ENCODE results near the gene THBS1. TPM values are rescaled to one million over a fixed set of nuclear protein-coding genes. Genes with fewer than 3 reads are reported as not detected.

THBS1 gene
- total RNA-seq, 1 donor from 2014 or later, result 67.3 TPM

- no peak for DNase-seq (ENCODE audit: low read depth)
- TF ChIP-seq CTCF (IDR thresholded peaks at IDR 0.05; ENCODE audit: insufficient read depth, low read length, poor library complexity, severe bottlenecking), result no peak
- Histone ChIP-seq H3K36me3 (ENCODE audit: control insufficient read depth, insufficient read depth, low read length) (peaks cover 11% of the 10 kb centered on the region), H3K27me3 (ENCODE audit: control insufficient read depth, insufficient read depth, low read length) (no peaks in the 10 kb centered on the region), H3K4me3 (ENCODE audit: low read depth, low read length) (no peak overlapping the region)
Observed at GRCh38 chr15:39593656-39594445, 13.0 kb downstream of the THBS1 start.

GRCh38 chr15:39594446-39595337, 13.8 kb downstream of the THBS1 start:
- H3K4me3 ChIP-seq (ENCODE audit: low read depth, low read length), result no peak overlapping the region
- DNase-seq (ENCODE audit: low read depth), result no peak
- peaks cover 8% of the 10 kb centered on the region for H3K36me3 ChIP-seq (ENCODE audit: control insufficient read depth, insufficient read depth, low read length)
- no peaks in the 10 kb centered on the region for H3K27me3 ChIP-seq (ENCODE audit: control insufficient read depth, insufficient read depth, low read length)
- TF ChIP-seq CTCF (IDR thresholded peaks at IDR 0.05; ENCODE audit: insufficient read depth, low read length, poor library complexity, severe bottlenecking), result no peak

GRCh38 chr15:39595338-39596221, 14.7 kb downstream of the THBS1 start:
- no peak overlapping the region for H3K4me3 ChIP-seq (ENCODE audit: low read depth, low read length)
- no peak for DNase-seq (ENCODE audit: low read depth)
- TF ChIP-seq CTCF (IDR thresholded peaks at IDR 0.05; ENCODE audit: insufficient read depth, low read length, poor library complexity, severe bottlenecking), result no peak
- peaks cover 8% of the 10 kb centered on the region for H3K36me3 ChIP-seq (ENCODE audit: control insufficient read depth, insufficient read depth, low read length)
- H3K27me3 ChIP-seq (ENCODE audit: control insufficient read depth, insufficient read depth, low read length), result no peaks in the 10 kb centered on the region

- Histone ChIP-seq H3K4me3 (ENCODE audit: low read depth, low read length) (no peak overlapping the region), H3K36me3 (ENCODE audit: control insufficient read depth, insufficient read depth, low read length) (peaks cover 8% of the 10 kb centered on the region)
- DNase-seq (ENCODE audit: low read depth), result no peak
Observed at GRCh38 chr15:39596358-39597051, 15.6 kb downstream of the THBS1 start.

More at GRCh38 chr15:39596358-39597051, 15.6 kb downstream of the THBS1 start:
- H3K27me3 ChIP-seq (ENCODE audit: control insufficient read depth, insufficient read depth, low read length), result no peaks in the 10 kb centered on the region
- no peak for TF ChIP-seq CTCF (IDR thresholded peaks at IDR 0.05; ENCODE audit: insufficient read depth, low read length, poor library complexity, severe bottlenecking)

All from kidney epithelial cell (primary cell).